Peyer's patch (tissue), 4 donors: ENCODE data around the gene POU6F1. TPM values are rescaled to one million over a fixed set of nuclear protein-coding genes. Genes with fewer than 3 reads are reported as not detected.
"Not testable (repeated sequence)": the region's sequence is repeated elsewhere in the genome, so short reads cannot be mapped to it uniquely, and the experiment has no call there.

ENCODE experiments used
- DNase-seq, 3 donors: peaks; one replicate each; pipeline ENCODE4 v3.0.0-alpha.2; 2017 to 2019
- H3K27ac ChIP-seq, 4 donors: fragments of 200-600 bp; sonication (generic); one replicate each; pipeline ENCODE4 v1.5.1; 2016 to 2019
- H3K27me3 ChIP-seq, 2 donors: fragments of 200-600 bp; sonication (generic); one replicate each; pipeline ENCODE4 v1.5.1; 2019
- H3K36me3 ChIP-seq, 3 donors: fragments of 200-600 bp; sonication (generic); one replicate each; pipeline ENCODE4 v1.5.1; 2016 to 2019
- H3K4me1 ChIP-seq, 4 donors: fragments of 200-600 bp; sonication (generic); one replicate each; pipeline ENCODE4 v1.5.1; 2016 to 2019
- H3K4me3 ChIP-seq, 4 donors: fragments of 200-600 bp; sonication (generic); 1 replicate in 3 of 4; 2 replicates in 1 of 4; pipeline ENCODE4 v1.5.1; 2016 to 2019; ENCODE audit warnings: mild to moderate bottlenecking in 1 of 4
- H3K9me3 ChIP-seq, 4 donors: fragments of 200-600 bp; sonication (generic); one replicate each; pipeline ENCODE4 v1.5.1; 2016 to 2019; ENCODE audit warnings: mild to moderate bottlenecking in 1 of 4
- CTCF ChIP-seq, 6 experiments: fragments of 450-650 bp in 4 of 6; fragments of 200-600 bp in 2 of 6; sonication (generic) in 1 of 6; IDR thresholded peaks; one replicate each; pipeline ENCODE4 v1.5.1; 2017 to 2019; ENCODE audit warnings: antibody characterized with exemption in 6 of 6, mild to moderate bottlenecking in 3 of 6, moderate library complexity in 1 of 6
- POLR2A ChIP-seq, 2 donors: fragments of 450-650 bp; IDR thresholded peaks; one replicate each; pipeline ENCODE4 v1.5.1; 2017; ENCODE audit warnings: antibody characterized with exemption in 2 of 2, mild to moderate bottlenecking in 2 of 2, moderate library complexity in 2 of 2
- total RNA-seq, 4 donors: library from RNA; depleted of rRNA; stranded (reverse); fragments of >200 nt; gene quantifications; one replicate each; pipeline ENCODE4 v1.1.0, GENCODE V29; 2016

Gene POU6F1
- total RNA-seq, 4 donors from 2014 or later: 1.4 to 19.8 (median 6.6) TPM

- peak in 1 of 3 donors; percentile 32 for DNase-seq
- H3K27me3 ChIP-seq: no peaks in the 10 kb centered on the region
- peaks cover 0 to 22% (median 0%) of the 10 kb centered on the region in 4 donors for H3K4me1 ChIP-seq
- no peak for TF ChIP-seq POLR2A (IDR thresholded peaks at IDR 0.05)
- TF ChIP-seq CTCF (IDR thresholded peaks at IDR 0.05): peak in 1 of 6 experiments; percentile 28
- H3K36me3 ChIP-seq: peaks cover 0 to 30% (median 0%) of the 10 kb centered on the region in 3 donors
- H3K4me3 ChIP-seq: peak overlapping the region; percentile 83 to 100 (median 93)
- peak overlapping the region; percentile 99 to 100 (median 100) for H3K27ac ChIP-seq
- no peaks in the 10 kb centered on the region for H3K9me3 ChIP-seq
Measured at GRCh38 chr12:51238037-51238509, 20.2 kb upstream of the POU6F1 start.

GRCh38 chr12:51234530-51234929 lies 16.7 kb upstream of the POU6F1 start:
- no peak overlapping the region for H3K4me3 ChIP-seq
- no peaks in the 10 kb centered on the region for H3K36me3 ChIP-seq
- DNase-seq: no peak
- no peaks in the 10 kb centered on the region for H3K9me3 ChIP-seq
- TF ChIP-seq CTCF (IDR thresholded peaks at IDR 0.05) (no peak), POLR2A (IDR thresholded peaks at IDR 0.05) (no peak)
- H3K4me1 ChIP-seq: peaks cover 0 to 5% (median 0%) of the 10 kb centered on the region in 4 donors
- H3K27ac ChIP-seq: no peak overlapping the region
- no peaks in the 10 kb centered on the region for H3K27me3 ChIP-seq

- Histone ChIP-seq H3K27ac (no peak overlapping the region), H3K36me3 (no peaks in the 10 kb centered on the region), H3K9me3 (no peaks in the 10 kb centered on the region), H3K27me3 (no peaks in the 10 kb centered on the region), H3K4me1 (no peaks in the 10 kb centered on the region), H3K4me3 (no peak overlapping the region)
- TF ChIP-seq POLR2A (IDR thresholded peaks at IDR 0.05) (no peak), CTCF (IDR thresholded peaks at IDR 0.05) (no peak)
- no peak for DNase-seq
Measured at GRCh38 chr12:51232642-51233041, 14.8 kb upstream of the POU6F1 start.

GRCh38 chr12:51229116-51229809 lies 11.4 kb upstream of the POU6F1 start:
- H3K4me3 ChIP-seq: no peak overlapping the region
- no peak overlapping the region for H3K27ac ChIP-seq
- H3K36me3 ChIP-seq: no peaks in the 10 kb centered on the region
- H3K4me1 ChIP-seq: no peaks in the 10 kb centered on the region
- no peak for TF ChIP-seq POLR2A (IDR thresholded peaks at IDR 0.05)
- TF ChIP-seq CTCF (IDR thresholded peaks at IDR 0.05): no peak
- H3K27me3 ChIP-seq: no peaks in the 10 kb centered on the region
- H3K9me3 ChIP-seq: no peaks in the 10 kb centered on the region
- peak in 1 of 3 donors; percentile 15 for DNase-seq

- Histone ChIP-seq H3K27me3 (no peaks in the 10 kb centered on the region), H3K9me3 (no peaks in the 10 kb centered on the region), H3K27ac (no peak overlapping the region), H3K36me3 (no peaks in the 10 kb centered on the region), H3K4me3 (no peak overlapping the region), H3K4me1 (no peaks in the 10 kb centered on the region)
- no peak for DNase-seq
- TF ChIP-seq POLR2A (IDR thresholded peaks at IDR 0.05) (no peak), CTCF (IDR thresholded peaks at IDR 0.05) (no peak)
Measured at GRCh38 chr12:51227962-51228361, 10.1 kb upstream of the POU6F1 start.

GRCh38 chr12:51227112-51227511 lies 9.2 kb upstream of the POU6F1 start:
- not testable (repeated sequence) for H3K4me1 ChIP-seq

More at GRCh38 chr12:51227112-51227511, 9.2 kb upstream of the POU6F1 start:
- H3K9me3 ChIP-seq, H3K27ac ChIP-seq, H3K4me3 ChIP-seq, H3K27me3 ChIP-seq, H3K36me3 ChIP-seq: not testable (repeated sequence)
- DNase-seq: peak in 1 of 3 donors; percentile 5
